Fibroblast of skin of back (primary cell): ENCODE results near the gene DIP2C.

Experiments used
- DNase-seq: peaks from one replicate; pipeline ENCODE4 v3.0.0-alpha.2; 2013

Gene DIP2C

GRCh38 chr10:531541-531940, 157.9 kb downstream of the DIP2C start:
- no peak for DNase-seq

DNA sequence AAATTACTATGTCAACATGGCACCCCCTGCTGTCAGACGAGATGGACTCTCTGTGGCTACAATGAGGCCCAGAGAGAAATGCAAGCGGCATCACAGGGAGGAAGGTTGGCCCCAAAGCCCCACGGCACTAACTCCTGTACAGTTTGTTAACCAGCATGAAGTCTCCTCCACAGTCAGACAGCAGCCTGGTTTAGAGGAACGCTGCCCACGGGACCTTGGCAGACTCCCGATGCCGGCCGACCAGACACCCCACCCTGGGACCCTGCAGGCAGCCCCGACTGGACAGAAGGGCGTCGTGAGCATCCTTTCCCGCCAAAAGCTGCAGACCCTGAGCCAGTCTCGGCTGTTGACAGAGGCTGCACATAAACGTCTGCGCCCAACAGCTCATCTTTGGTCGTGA, 158.8 kb downstream of the DIP2C start:
- DNase-seq, result no peak

DNA sequence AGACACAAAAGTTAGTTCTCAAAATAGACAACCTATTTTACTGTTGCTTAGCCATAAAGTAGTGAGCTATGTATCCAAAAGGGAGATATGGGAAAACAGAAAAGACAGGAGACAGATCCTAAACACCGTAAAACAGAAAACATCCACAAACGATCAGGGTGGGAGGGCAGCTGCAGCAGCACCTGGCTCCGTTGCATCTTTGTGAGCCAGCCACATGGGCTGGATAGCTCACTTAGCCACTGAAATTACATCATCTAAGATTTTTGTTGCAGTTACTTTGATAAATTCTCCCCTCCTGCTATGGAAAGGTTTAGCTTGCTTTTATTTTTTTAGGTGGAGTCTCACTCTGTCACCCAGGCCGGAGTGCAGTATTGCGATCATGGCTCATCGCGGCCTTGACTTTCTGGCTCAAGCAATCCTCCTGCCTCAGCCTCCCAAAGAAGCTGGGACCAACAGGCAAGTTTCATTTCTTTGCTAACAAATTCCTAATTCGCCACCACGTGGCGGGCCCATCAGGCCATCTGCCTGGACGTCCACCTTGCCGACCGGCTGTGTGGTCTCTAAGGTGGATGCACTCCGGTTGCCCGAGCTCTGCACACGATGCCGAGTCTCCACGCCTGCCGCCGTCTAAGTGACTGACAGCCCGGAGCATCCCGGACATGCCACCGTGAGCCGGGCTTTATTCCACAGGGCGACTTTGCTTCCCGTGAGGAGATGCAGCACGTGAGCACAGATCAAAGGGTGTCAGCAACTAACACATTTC, 159.8 kb downstream of the DIP2C start:
- DNase-seq, result no peak

DNA sequence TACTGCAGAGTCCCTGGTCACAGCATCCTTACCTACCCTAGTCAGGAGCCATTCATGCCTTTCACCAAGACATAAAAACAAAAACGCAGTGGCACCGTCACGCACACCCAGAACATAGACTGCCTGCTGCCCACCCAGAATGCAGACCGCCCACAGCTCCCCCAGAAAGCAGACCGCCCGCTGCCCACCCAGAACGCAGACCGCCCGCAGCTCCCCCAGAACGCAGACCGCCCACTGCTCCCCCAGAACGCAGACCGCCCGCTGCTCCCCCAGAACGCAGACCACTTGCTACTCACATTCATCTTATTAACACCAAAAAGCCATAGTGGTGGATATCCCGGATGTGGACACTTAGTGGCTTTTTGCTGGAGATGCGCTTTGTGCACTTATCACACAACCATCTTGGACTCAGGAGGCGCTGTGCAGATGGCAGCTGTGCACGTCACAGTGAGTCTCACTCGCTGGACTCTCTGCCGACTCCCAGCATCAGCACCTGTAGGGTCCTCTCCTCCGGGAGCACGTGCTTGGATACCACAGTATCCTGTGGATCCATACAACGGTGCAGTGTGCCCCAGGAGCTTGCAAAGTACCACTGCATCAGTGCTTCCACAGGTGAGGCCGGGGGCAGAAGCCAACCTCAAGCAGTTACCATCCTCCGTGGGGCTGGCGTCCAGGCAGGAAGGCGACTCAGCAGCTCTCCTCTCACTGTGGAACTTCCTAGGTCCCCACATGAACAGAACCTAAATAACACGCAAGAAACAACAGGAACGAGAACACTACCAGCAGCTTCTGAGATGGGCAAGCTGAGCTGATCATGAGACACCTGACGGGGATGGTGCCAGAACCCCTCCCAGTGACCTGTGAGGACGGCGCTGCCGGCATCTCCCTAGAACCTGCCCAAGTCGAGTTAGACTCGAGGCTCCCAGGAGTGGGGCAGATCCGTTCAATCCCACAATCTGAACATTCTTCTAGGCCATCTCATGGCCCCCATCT, 161.0 kb downstream of the DIP2C start:
- DNase-seq, result no peak

DNA sequence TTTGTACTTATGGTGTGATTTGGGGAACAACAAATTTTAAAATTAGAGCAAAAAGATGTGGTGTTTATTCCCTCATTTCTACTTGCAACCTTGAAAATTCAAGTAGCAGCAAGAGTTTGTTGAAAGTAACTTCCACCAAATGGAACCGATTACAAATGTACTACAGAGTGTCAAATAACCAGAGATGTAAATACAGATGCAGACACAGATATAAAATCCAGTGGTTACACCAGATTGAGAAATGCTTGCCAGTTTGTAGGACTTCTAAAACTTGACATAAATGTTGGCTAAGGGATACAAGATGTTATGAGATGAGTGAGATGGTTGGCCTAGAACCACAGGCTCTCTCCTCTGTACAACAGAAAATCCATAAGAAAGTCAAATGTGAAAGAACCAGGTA, 162.1 kb downstream of the DIP2C start:
- DNase-seq, result no peak

DNA sequence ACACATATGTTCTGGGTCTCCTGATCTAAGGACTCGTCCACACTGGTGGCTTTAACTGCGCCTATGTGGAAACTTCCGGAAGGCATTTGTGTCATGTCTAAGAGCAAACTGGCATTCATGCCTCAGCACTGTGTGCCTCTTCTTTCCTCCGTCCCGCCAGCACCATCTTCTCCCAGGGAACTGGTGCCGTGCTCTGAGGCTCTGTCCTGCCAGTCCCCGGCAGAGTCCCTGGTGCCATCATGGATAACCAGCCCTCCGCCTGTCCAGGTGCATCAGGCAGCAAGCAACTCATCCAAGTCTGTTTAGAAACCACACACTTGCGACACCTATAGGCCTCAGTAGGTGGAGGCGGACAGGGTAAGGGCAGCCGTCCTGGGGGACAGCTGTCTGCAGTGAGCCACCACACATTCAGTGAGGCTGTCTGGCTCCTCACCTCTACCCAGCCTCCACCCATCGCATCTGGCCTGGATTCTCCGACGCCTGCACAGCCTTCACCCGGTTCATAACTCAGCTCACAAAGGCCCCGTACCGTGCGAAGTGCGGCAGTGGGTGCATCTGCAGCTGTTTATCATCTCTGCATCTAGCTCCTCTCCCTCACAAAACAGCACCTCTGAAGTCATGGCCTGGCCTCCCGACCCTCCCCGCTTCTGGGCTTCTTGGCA, 162.7 kb downstream of the DIP2C start:
- no peak for DNase-seq

- DNase-seq, result no peak
Observed at GRCh38 chr10:525565-526315, 163.7 kb downstream of the DIP2C start.

DNA sequence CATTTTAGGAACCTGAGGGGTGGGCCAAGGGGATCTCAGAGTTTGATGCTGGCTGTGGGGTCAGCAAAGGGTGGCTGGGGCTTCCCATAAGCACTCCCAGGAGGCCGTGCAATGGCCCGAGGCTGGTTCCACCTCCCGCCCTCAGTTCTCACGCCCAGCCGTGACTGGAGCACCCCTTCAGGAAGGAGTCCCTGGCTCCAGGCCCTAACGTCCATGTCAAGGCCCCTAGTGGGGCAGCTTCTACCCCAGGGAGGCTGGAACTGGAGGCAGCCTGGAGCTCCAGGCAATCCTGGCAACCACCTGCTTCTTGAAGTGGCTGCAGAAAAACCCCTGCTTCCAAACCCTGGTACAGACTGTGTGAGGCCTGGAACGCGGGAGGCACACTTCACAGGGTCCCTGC, 165.5 kb downstream of the DIP2C start:
- DNase-seq, result no peak

GRCh38 chr10:522350-522749, 167.1 kb downstream of the DIP2C start:
- no peak for DNase-seq

GRCh38 chr10:521261-522250, 167.9 kb downstream of the DIP2C start:
- DNase-seq, result no peak

DNA sequence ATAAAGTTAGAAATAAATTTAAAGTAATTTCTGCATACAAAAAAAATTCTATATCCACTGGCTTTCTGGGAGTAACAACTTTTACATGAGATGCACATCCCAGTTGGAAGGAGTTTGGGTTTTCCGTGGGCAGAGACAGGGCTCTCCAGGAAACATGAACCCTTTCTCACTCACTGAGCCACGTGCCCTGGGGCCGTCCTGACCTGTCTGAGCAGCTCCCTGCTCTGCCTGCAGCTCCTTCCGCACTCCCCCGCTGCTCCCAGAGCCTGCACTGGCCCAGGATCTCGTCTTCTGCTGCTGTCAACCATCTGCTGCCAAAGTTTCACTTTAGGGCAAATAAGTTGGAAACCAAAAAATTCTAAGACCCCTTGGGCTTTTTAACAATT, 169.1 kb downstream of the DIP2C start:
- DNase-seq, result no peak

DNA sequence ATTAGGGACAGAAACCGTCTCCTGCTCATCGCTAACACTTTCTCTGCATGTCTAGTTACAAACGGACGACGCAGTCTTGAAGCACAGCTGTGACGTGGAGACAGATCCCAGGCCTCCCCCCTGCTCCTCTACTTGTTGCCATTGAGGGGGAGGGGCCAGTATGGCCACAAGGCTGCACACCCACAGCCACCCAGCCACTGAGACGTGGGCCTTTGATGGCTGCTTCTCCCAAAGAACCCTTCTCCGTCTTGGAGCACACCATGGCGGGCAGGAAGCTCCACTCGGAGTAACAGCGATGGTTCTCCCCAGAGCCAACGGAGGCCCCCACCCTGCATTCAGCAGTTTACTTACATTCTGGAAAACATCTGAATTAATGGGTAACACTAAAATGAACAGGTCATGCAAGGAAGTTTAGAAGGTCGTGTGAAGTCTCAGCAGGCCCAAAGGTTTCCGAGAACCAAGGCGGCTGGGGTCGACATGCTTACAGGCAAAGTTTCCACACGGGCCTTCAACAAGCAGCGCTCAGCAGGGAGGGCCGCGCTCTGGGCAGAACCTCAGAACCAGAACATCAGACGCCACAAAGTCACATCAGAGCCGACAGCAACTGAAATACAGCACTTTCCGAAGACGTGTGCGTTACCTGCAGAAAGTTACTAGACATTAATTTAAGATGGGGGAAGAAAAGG, 169.6 kb downstream of the DIP2C start:
- no peak for DNase-seq

- no peak for DNase-seq
Observed at GRCh38 chr10:519055-519715, 170.3 kb downstream of the DIP2C start.

DNA sequence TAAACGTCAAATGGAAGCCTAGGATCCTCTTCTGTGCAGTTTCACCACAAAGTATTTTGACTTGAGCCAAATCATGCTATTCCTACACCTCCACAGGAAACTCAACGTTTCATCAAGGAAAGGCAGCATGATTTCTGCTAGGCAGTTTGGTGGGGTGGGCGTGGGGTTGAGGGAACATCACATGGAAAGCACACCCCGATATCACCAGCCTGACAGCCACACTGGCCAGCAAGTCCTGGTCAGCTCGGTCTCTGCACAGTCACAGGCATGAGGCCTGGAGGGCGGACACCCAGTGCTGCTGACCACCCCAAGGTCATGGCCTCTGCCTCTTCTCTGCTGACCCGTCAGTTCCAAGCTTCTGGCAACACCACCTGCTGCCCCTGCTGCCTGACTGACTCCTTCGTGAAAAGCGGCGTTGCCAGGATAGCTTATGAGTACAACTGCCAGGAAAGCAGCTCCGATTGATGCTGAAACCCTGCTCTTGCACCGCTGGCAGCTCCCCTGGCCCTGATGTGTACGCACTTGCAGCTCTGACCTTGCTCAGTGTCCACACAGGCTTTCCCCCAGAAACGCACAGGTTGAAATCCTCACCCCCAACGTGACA, 171.5 kb downstream of the DIP2C start:
- DNase-seq, result no peak

DNA sequence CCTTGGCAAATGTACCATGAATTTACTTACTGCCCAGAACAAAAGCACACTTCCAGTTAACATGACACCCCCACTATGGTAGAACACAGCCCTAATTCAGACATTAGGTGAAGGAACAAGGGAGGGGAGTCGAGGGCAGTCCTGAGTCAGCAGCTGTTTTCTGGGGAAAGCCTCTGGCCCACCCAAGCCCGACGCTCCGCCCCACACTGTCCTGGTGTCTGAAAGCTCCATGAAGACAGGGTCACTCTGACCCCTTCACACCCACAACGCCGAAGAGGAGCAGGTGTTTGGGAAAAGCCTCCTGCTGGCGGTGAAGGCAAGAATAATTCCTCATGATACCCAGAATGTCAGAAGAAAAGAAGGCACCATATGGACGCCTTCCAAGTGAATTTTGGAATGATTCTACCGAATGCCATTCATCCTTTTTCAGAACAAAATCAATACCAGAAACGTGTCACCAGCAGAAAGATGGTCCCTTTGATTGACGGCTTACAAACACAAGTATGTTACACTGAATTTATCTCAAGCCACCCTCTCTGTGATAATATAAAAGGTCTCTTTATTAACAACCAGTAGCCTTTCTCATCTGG, 172.1 kb downstream of the DIP2C start:
- no peak for DNase-seq

DNA sequence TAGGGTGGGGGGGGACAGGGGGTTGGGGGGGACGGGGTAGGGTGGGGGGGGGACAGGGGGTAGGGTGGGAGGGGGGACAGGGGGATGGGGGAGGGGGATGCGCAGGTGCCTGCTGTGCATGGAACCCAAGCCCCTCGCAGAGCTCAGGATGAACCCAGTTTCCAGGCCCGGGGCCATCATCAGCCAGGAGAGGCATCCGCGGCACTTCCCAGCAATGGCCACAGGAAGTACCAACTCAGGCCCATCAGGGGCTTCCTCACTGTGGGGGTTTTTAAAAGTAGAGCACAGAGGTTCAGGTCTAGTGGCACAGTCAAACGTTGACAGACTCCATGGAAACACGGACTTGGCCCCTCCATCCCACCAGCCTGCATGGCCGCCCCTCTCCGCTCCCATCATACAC, 172.7 kb downstream of the DIP2C start:
- no peak for DNase-seq

DNA sequence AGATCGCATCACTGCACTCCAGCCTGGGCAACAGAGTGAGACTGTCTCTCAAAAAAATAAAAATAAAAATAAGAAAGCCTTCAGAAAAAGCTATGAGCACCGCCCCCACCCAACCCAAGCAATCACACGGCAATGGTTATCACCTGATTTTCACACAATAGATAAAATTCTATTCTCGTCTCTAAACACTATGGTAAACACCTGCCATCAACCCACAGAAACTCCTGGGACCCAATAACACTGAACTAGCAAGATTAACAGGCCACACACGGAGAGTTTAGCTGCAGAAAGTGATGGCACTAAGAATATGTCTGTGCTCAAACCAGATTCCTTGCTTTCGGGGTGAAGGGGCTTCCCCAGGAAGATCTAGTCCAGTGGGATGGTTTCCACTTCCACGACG, 173.8 kb downstream of the DIP2C start:
- no peak for DNase-seq

- DNase-seq, result no peak
Observed at GRCh38 chr10:514137-514671, 175.3 kb downstream of the DIP2C start.

DNA sequence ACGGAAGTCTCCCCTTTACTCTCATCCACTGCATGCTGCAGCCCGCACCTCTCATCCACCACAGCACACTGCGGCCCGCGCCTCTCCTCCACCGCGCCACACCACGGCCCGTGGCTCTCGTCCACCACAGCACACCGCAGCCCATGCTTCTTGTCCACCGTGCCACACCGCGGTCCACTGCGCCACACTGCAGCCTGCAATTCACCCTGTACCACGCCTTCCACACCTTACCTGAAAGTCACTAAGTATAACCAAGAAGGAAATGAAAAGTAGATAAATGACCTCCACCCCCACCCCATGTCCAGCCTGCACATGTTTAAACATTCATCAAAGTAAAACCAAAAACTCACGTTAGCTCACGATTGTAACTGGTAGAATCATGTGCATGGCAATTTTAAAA, 176.1 kb downstream of the DIP2C start:
- no peak for DNase-seq
